ENCODE results near the gene SEMA5A.

- TF ChIP-seq CTCF (IDR thresholded peaks at IDR 0.05) (no peak), POLR2A (IDR thresholded peaks at IDR 0.05) (no peak)
Measured at GRCh38 chr5:9529041-9529480, 16.8 kb downstream of the SEMA5A start.

Measured in uterus (tissue), 2 donors.